HepG2 (cell line): ENCODE results near the gene TMC8. TPM values are rescaled to one million over a fixed set of nuclear protein-coding genes. Genes with fewer than 3 reads are reported as not detected.

ENCODE experiments used
- CEBPG ChIP-seq: IDR thresholded peaks from 2 replicates; pipeline ENCODE4 v1.6.1; 2016
- HCFC1 ChIP-seq: fragments of 150-350 bp; IDR thresholded peaks from 2 replicates; pipeline ENCODE4 v1.6.1; 2014; ENCODE audit warnings: low read depth, low read length
- HDAC2 ChIP-seq: sonication (generic); formaldehyde crosslinking; IDR thresholded peaks from 2 replicates; pipeline ENCODE4 v1.4.0; 2020; ENCODE audit warnings: missing genetic modification reagents
- HNF4G ChIP-seq, 2 experiments: sonication (generic) in 1 of 2; formaldehyde crosslinking in 1 of 2; IDR thresholded peaks; 2 replicates each; pipeline versions ENCODE4 v1.4.0 to v1.6.1; 2011 to 2020; ENCODE audit warnings: borderline replicate concordance in 2 of 2, low read depth in 2 of 2, mild to moderate bottlenecking in 2 of 2, low read length in 1 of 2, missing genetic modification reagents in 1 of 2, moderate library complexity in 1 of 2
- HNRNPK ChIP-seq: fragments of 200-400 bp; formaldehyde crosslinking; IDR thresholded peaks from 2 replicates; pipeline ENCODE4 v1.6.1; 2018; ENCODE audit warnings: low read length, low read depth, moderate library complexity, mild to moderate bottlenecking; ENCODE audit not compliant: poor library complexity, severe bottlenecking
- IRF2 ChIP-seq: IDR thresholded peaks from 2 replicates; pipeline ENCODE4 v1.6.1; 2018; ENCODE audit warnings: missing genetic modification reagents, missing compliant biosample characterization
- KDM3A ChIP-seq: IDR thresholded peaks from 2 replicates; pipeline ENCODE4 v1.6.1; 2018; ENCODE audit warnings: low read depth, missing compliant biosample characterization
- PHF21A ChIP-seq: sonication (generic); formaldehyde crosslinking; IDR thresholded peaks from 2 replicates; pipeline ENCODE4 v1.5.0; 2020; ENCODE audit warnings: mild to moderate bottlenecking, missing genetic modification reagents
- RERE ChIP-seq: IDR thresholded peaks from 2 replicates; pipeline ENCODE4 v1.6.1; 2016; ENCODE audit warnings: low read depth, missing genetic modification reagents, missing compliant biosample characterization
- SP5 ChIP-seq: IDR thresholded peaks from 2 replicates; pipeline ENCODE4 v1.6.1; 2016; ENCODE audit warnings: low read depth, borderline replicate concordance
- TARDBP ChIP-seq: sonication (generic); formaldehyde crosslinking; IDR thresholded peaks from 2 replicates; pipeline ENCODE4 v1.8.0; 2022; ENCODE audit warnings: mild to moderate bottlenecking, missing genetic modification reagents
- USF2 ChIP-seq, 2 experiments: sonication (generic) in 1 of 2; formaldehyde crosslinking in 1 of 2; IDR thresholded peaks; 2 replicates each; pipeline versions ENCODE4 v1.5.1 to v1.6.1; 2011 to 2020; ENCODE audit warnings: borderline replicate concordance in 1 of 2, low read depth in 1 of 2, low read length in 1 of 2, mild to moderate bottlenecking in 1 of 2, missing genetic modification reagents in 1 of 2, moderate library complexity in 1 of 2
- ZMYM3 ChIP-seq: sonication (generic); formaldehyde crosslinking; IDR thresholded peaks from 2 replicates; pipeline ENCODE4 v1.5.1; 2020; ENCODE audit warnings: mild to moderate bottlenecking, missing genetic modification reagents
- ZNF10 ChIP-seq: sonication (generic); formaldehyde crosslinking; IDR thresholded peaks from 2 replicates; pipeline ENCODE4 v1.4.0; 2020; ENCODE audit warnings: mild to moderate bottlenecking, low read depth, missing genetic modification reagents, borderline replicate concordance
- ZNF687 ChIP-seq: sonication (generic); formaldehyde crosslinking; IDR thresholded peaks from 2 replicates; pipeline ENCODE4 v1.5.1; 2020; ENCODE audit warnings: mild to moderate bottlenecking, missing genetic modification reagents, moderate library complexity
- ZNF790 ChIP-seq: sonication (generic); formaldehyde crosslinking; IDR thresholded peaks from 2 replicates; pipeline ENCODE4 v1.8.0; 2022; ENCODE audit warnings: missing genetic modification reagents, mild to moderate bottlenecking, borderline replicate concordance
- polyA plus RNA-seq, 8 experiments: library from polyadenylated mRNA; depleted of rRNA in 3 of 8; stranded (reverse) in 7 of 8; unstranded in 1 of 8; fragments of >200 nt; fragmentation: Illumina TruSeq in 4 of 8; extraction: Trizol in 4 of 8; gene quantifications; 2 replicates each; pipeline versions ENCODE4 v1.2.1 to v1.2.3, GENCODE V29; 2011 to 2016; ENCODE audit warnings: low read depth in 4 of 8, missing spikeins in 1 of 8, mixed read lengths in 1 of 8; ENCODE audit not compliant: insufficient read depth in 1 of 8
- total RNA-seq, 5 experiments: library from RNA; depleted of rRNA; stranded (reverse); fragments of >200 nt; fragmentation: Illumina TruSeq; extraction: Trizol; gene quantifications; 2 replicates each; pipeline ENCODE4 v1.2.3, GENCODE V29; 2016; ENCODE audit warnings: low read depth in 1 of 5

The TMC8 gene
- total and polyA plus RNA-seq, 2 of the 13 experiments (the other 11 are each of a cell fraction or from before 2014, with no cell fraction given): 0.53 to 7.8 TPM

- no peak for TF ChIP-seq RERE
- peak; percentile 26; the same call in 1 of the 2 replicates for TF ChIP-seq TARDBP (CRISPR knock-in tag)
- no peak for TF ChIP-seq ZNF790 (CRISPR knock-in tag)
- TF ChIP-seq KDM3A: 0 out of 2 replicates have a peak, but pooled peaks have one; percentile 72
- TF ChIP-seq PHF21A (CRISPR knock-in tag): peak; percentile 87
- TF ChIP-seq IRF2 (CRISPR knock-in tag): peak; percentile 59; the same call in 1 of the 2 replicates
- peak; percentile 85 for TF ChIP-seq ZMYM3
- peak; percentile 59 for TF ChIP-seq HDAC2 (CRISPR knock-in tag)
- peak; percentile 70; the same call in 1 of the 2 replicates for TF ChIP-seq SP5 (CRISPR knock-in tag)
- no peak for TF ChIP-seq ZNF10 (CRISPR knock-in tag)
- TF ChIP-seq CEBPG (CRISPR knock-in tag): no peak
- no peak for TF ChIP-seq HNF4G (IDR thresholded peaks at IDR 0.05; ENCODE audit: borderline replicate concordance, low read depth, low read length)
- no peak for TF ChIP-seq HNF4G (CRISPR knock-in tag; IDR thresholded peaks at IDR 0.05; ENCODE audit: borderline replicate concordance, low read depth)
- TF ChIP-seq HCFC1: no peak
- TF ChIP-seq ZNF687 (CRISPR knock-in tag): peak; percentile 98
- no peak for TF ChIP-seq HNRNPK
- no peak for TF ChIP-seq USF2 (IDR thresholded peaks at IDR 0.05; ENCODE audit: low read depth, low read length)
- 0 out of 2 replicates have a peak, but pooled peaks have one; percentile 31 for TF ChIP-seq USF2 (CRISPR knock-in tag; IDR thresholded peaks at IDR 0.05; ENCODE audit: borderline replicate concordance)
These were observed at the start of gene TMC8 (continued) for GRCh38 chr17:78130437-78131101.
